Measurements from ENCODE around the gene PSMB10. TPM values are rescaled to one million over a fixed set of nuclear protein-coding genes. Genes with fewer than 3 reads are reported as not detected.
A peak's percentile ranks its signal among the peaks of the same experiment; 100 is the strongest.
"Not testable (repeated sequence)": the region's sequence is repeated elsewhere in the genome, so short reads cannot be mapped to it uniquely, and the experiment has no call there.

Gene PSMB10
- total RNA-seq, 1 experiment from 2014 or later = 28.7 TPM

- no peak for DNase-seq (ENCODE audit: extremely low read depth, low read depth)
These were observed 6.6 kb upstream of the PSMB10 start for GRCh38 chr16:67943256-67943618.

- DNase-seq (ENCODE audit: extremely low read depth, low read depth) = no peak
These were observed 6.0 kb upstream of the PSMB10 start for GRCh38 chr16:67942510-67943255.

DNA sequence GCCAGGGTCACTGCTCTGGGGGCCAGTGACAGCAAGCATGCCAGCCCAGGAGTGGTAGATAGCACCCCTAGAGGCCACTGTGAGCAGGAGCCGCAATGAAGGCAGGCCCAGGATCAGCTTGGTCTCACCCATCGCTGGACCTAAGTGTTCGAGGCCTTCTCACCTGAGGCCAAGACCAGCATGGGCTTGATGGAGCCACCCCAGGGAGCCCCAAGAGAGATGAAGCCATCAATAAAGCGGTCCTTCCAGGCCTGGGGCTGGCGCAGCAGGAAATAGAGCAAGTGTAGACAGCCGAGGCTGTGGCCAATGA is 5.5 kb upstream of the PSMB10 start:
- DNase-seq (ENCODE audit: extremely low read depth, low read depth) = peak; percentile 50

DNA sequence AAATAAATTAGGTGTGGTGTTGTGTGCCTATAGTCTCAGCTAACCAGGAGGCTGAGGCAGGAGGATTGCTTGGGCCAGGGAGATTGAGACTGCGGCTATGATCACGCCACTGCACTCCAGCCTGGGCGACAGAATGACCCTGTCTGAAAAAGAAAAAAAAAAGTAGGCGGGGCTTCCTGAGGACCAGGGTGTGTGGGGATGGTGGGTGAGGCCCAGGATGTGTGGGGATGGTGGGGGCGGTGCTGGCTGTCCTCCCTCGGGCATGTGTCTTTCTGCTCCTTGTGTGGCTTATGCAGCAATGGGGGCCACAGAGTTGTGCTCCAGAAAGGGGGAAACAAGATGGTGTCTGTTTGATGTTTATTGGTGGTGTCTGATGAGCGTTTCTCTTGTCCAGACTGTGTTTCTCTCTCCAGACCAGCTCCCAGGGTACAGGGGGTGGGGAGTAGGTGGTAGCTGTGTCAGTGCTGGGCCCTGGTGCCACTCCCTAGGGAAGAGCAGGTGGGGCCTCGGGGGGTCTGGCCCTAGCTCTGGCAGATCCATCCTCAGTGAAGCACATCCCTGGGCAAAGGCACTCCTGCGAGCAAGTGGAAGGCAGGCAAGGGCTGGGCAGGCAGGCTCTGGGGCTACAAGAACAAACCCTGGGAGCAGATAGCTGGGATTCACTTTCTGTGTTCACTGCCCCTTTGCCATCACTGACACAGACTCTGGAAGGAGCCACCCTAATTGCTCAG is 5.0 kb upstream of the PSMB10 start:
- DNase-seq (ENCODE audit: extremely low read depth, low read depth) = no peak

GRCh38 chr16:67940446-67941089 is 3.9 kb upstream of the PSMB10 start:
- no peak for DNase-seq (ENCODE audit: extremely low read depth, low read depth)

DNA sequence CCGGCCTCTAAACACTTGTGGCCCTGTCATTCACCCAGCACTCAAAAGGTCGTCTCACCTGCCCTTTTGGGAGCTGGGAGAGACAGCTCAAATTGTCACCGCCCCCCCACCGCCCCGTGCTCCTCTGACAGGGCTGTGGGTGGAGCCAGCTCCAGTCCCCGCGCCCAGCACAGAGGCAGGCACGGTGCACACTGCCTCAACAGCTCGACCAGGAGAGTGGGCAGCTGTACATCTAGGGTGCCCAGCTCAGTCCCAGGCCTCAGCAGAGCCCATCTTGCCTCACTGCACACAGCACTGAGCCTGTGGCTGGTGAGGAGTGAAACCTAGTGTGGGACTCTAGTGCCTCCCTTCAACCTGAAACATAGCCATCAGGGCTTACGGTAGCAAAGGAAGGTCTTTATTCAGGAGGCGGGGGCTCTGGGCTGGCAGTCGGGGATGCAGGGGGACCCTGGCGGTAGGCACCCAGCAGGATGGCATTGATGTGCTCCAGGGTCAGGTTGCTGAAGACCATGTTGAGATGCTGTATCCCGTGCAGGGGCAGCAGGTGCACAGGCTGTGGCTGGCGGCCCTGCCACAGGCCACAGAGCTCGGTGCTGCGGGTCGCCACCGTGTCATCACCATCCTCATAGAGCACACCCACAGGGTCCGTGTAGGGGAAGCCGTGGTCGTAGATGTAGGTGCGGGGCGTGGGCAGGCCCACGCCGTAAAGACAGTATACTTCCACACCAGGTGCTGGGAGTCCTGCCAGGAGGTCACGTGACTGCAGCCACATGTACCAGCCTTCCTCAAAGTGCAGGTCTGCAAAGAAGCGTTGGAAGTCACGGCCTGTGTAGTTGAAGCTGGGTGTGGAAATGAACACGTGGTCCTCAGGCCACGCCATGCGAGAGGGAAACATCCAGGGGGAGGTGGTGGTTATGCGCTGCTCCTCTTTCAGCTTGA is 3.1 kb upstream of the PSMB10 start:
- no peak for DNase-seq (ENCODE audit: extremely low read depth, low read depth)

DNA sequence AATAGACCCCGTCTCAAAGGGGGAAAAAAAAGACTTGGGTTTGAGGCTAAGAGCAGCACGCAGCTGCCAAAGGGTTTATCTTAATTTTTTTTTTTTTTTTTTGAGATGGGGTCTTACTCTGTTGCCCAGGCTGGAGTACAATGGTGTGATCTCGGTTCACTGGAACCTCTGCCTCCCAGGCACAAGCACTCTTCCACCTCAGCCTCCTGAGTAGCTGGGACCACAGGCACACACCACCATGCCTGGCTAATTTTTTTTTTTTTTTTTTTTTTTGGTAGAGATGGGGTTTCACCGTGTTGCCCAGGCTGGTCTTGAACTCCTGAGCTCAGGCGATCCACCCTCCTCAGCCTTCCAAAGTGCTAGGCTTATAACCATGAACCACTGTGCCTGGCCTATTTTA is 1.1 kb upstream of the PSMB10 start:
- not testable (repeated sequence) for DNase-seq (ENCODE audit: extremely low read depth, low read depth)

DNA sequence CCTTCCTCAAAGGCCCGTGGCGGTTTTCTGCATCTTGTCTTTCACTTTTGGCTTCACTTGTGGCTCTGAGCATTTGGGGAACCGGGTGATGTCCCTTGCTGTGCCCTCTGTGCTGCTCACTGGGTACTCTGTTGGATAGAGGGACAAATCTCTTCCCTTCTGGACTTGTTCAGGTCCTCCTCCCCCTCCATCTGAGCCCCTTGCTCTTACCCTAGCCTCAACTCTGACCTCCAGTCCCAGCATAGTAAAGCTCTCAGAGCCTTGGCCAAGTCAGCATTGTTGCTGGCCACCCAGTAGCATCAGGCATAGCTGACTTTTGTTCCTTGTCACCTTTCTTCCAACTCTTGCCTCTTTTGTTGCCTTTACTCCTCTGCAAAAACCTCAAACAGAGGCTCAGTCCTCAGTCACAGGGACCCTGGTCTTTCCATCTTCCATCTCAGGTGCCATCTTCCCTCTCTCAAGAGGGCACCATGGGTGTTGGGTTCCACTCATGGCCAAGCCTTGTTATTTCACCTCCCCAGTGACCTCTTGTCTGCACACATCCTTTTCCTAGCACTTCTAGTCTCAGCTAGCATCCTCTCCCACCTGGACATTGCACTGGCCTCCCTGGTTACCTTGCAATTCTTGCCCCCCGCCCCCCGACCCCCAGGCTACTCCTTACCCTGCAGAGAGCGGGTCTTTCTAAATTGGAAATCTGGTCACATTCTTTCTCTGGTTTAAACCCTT is 393 bp upstream of the PSMB10 start:
- peak; percentile 40 for DNase-seq (ENCODE audit: extremely low read depth, low read depth)

DNA sequence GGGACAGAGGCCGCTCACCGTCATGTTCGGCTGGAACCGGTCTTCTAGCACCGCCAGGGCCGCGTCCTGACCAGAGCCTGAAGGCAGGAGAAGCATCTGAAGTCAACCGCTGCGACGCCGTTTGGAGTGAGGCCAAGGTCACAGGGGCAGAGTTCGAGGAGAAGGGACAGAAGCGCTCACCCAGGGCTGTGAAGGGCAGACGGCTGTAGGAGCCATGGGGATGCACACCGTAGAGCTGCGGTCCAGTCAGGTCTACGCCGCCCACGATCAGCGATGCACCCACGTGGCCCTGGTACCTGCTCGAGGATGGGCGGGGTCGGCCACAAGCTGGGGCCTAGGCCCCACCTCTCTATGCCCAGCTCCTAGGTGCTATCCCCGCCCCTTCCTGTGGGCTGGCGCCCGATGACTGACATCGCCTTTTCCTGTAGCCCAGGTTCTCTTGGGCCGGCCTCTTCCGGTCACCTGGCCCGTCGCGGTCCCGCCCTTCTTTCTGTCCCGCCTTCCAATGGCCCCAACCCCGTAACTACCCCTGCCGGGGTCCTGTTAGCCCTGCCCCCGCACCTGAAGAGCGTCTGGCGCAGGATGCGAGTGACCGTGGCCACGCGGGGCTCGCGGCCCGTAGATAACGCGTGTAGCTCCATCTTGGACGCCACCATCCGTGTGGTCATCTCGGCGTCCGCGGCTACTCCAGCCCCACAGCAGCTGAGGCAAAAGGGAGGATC is 1.1 kb downstream of the PSMB10 start:
- DNase-seq (ENCODE audit: extremely low read depth, low read depth) = peak; percentile 97

GRCh38 chr16:67935101-67935401 is 1.6 kb downstream of the PSMB10 start:
- no peak for DNase-seq (ENCODE audit: extremely low read depth, low read depth)

DNA sequence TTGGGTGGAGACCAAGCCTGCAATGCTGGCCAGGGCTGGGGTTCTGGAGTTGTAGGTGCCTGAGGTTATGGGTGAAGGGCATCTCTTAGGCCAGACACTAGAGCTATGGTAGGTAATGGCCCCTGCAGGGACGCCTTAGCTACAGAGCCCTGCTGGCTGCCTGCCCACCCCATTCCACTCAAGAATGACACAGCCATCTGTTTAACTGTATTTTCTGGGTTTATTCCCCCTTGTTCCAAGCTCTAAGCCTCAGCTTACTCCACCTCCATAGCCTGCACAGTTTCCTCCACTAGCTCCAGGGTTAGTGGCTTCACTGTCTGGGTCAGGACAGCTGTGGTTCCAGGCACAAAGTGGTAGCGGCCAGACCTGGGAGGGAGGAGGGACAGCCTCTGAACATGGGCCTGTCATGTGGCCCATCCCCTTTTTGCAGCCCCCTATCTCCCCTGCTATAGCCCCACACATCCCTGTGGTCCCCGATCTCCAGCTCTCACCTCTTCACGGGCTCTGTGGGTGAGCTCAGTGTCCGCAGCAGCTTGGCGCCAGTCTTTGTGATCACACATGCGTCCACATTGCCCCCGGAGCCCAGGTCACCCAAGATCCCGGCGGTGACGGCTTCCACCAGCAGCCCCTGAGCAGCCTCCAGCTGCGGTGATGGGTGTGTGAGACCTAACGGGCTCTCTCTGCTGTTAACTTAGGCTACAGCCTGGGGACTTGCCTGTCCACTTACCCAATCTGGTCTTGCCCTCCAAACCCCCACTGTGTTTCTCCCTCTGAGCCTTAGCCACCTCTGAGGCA is 2.1 kb downstream of the PSMB10 start:
- DNase-seq (ENCODE audit: extremely low read depth, low read depth) = no peak

DNA sequence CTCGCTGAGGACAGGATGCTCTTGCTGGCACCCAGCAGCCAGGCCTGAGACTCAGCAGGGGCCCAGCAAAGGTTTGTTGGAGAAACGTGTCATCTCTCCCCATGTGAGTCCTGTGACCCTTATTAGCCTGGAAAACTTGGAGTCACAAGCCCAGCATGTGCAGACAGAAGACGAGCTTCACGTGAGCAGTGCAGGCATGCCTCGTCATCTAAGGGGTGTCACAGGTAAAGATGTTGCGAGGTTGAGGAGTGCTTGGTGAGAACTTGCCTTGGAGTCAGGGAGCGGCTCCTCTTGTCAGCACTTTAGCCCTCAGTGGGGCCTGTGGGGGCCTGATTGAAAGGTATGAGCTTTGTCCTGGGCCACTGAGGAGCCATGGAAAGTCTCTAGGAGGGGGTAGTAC is 2.8 kb downstream of the PSMB10 start:
- no peak for DNase-seq (ENCODE audit: extremely low read depth, low read depth)

DNA sequence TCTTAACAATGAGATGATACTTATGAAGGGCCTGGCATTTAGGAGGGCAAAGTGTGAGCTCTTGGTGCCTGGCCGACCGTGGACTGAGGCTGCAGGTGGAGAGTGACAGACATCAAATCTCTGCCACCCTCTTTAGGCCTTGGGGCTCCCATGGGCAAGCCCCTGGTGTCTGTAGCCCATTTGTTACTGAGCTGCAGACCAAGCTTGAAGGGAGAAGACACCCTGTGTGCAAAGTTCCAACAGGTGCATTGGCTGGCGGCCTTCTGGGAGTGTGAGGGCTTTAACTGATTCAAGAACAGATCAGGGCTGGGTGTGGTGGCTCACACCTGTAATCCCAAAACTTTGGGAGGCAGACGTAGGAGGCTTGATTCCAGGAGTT is 4.2 kb downstream of the PSMB10 start:
- no peak for DNase-seq (ENCODE audit: extremely low read depth, low read depth)

- no peak for DNase-seq (ENCODE audit: extremely low read depth, low read depth)
These were observed 4.8 kb downstream of the PSMB10 start, which contains the start of gene CTRL for GRCh38 chr16:67931712-67932461. CTRL (minus strand) TSS chr16:67931862; CDS start chr16:67931852, 10 bp downstream.

DNA sequence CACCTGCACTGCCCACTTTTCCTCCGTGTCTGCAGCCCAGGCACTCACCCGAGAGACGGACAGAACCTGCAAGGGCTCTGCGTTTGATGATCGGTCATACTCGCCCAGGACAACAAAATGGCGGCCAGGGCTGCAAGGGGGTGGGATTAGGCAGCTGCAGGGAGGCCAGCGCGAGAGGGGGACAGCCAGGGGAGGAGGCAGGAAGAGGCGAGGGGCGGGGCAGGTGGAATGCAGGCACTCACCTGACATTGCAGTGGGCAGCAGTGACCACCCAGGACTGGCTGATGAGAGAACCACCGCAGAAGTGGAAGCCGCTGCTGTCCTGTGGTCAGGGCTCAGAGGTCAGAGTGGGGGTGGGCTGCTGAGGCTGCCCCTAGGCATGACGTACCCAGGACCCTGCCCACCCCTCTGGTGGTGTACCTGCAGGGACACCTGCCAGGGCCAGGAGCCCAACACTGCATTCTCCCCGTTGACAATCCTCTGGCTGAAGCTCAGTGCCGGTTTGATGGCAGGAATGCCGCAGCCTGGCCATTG is 5.9 kb downstream of the PSMB10 start:
- DNase-seq (ENCODE audit: extremely low read depth, low read depth) = no peak

GRCh38 chr16:67930191-67930590 is 6.5 kb downstream of the PSMB10 start:
- no peak for DNase-seq (ENCODE audit: extremely low read depth, low read depth)

- DNase-seq (ENCODE audit: extremely low read depth, low read depth) = peak; percentile 82
These were observed 7.9 kb downstream of the PSMB10 start for GRCh38 chr16:67928561-67929364.
